GM21825 (cell line): ENCODE data around the gene UBA6.
"Not testable (repeated sequence)": the region's sequence is repeated elsewhere in the genome, so short reads cannot be mapped to it uniquely, and the experiment has no call there.

ENCODE experiments used
- ATAC-seq: cut with Tn5 transposase; IDR thresholded peaks from one replicate; pipeline ENCODE4 v1.9.1; 2021; ENCODE audit warnings: mild to moderate bottlenecking, moderate library complexity; ENCODE audit not compliant: unreplicated experiment

The UBA6 gene

DNA sequence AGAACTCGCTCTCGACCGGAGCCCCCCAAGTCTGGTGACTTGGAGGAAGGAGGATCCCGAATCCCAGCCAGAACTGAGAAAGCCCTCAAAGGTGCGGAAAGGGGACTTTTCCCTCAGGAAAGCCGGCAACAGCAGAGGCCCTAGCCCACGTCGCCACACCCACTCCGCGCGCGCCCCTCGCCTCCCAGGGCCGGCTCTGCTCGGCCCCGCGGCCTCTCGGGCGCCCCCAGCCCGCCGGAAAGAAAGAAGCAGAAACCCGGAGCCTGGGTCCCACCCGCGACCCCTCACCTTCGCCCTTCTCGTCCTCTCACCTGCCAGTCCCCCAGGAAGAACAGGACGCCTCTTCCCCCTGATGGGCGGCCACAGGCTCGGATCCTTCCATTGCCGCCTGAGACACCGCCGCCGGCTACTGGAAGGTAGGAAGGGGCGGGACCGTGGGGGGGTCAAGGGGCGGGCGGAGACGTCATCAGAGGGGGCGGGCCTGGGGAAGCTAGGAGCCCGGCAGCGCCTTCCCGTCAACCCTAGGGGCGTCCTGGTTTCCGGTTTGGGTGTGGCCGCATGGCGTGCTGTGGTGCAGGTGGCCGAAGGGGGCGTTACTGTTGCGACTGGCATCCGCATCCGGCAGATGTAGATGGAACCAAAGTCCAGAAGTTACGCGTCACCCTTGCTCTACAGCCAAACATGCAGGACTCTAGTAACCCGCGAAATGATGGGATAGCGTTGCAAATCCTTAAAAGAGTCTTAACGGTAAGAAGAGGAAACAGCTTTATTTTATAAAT is at the start of gene UBA6:
Gene UBA6 (minus strand): TSS at position 418 of the 779 bp plus-strand sequence. CDS start 36 bp downstream, at position 382.
- peak; percentile 98 for ATAC-seq

DNA sequence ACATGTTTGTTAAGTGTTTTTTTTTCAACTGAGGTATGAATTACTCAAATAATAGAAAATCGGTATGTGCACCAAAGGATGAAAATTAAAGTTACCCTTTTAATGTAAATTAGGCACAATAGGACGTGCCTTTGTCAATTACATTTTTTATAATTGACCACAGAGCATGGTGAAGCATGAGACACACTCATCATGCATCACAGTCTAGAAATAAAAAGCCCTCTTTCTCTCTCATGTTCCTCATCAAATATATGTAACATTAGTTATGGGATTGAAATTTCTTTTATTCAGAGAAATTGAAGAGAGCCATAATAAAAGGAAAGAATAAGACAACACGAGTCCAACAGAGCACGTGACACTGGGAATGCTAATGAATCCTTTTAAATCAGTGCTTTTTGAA is 49.7 kb upstream of the UBA6 start:
- ATAC-seq = no peak

GRCh38 chr4:67749286-67749685 is 48.3 kb upstream of the UBA6 start:
- ATAC-seq = no peak

DNA sequence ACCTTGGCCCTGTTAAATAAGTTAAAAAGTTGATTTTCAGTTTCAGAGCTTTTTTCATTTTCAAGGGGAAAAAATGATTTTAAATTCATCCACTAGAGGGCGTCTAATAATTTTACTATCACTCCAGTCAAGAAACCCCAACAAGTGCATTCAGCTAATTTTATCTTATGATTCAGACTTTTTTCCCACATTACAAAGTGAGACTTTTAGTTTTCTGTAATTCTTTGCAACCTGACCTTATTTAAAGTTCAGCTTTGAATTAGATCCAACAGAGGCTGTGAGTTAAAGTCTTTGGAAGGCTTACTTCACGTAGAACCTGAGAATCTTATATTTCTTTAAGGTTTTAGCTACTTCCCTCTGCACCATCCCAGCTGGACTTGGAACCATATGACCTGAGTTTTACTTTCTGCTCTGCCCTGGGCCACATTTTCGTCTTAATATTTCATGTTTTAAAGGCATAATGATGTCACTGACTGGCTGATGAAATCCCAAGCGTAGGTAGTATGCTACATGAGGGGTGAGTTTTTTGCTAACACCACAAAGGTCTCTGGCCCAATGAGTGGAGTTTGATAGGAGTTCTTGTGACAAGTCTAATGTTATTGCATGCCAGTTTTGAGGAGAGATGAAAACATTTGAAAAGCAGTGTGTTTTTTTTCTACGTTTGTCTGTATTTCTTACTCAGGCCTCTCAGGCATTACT is 46.0 kb upstream of the UBA6 start:
- ATAC-seq = no peak

- ATAC-seq = no peak
Measured at GRCh38 chr4:67744561-67745283, 43.8 kb upstream of the UBA6 start.

DNA sequence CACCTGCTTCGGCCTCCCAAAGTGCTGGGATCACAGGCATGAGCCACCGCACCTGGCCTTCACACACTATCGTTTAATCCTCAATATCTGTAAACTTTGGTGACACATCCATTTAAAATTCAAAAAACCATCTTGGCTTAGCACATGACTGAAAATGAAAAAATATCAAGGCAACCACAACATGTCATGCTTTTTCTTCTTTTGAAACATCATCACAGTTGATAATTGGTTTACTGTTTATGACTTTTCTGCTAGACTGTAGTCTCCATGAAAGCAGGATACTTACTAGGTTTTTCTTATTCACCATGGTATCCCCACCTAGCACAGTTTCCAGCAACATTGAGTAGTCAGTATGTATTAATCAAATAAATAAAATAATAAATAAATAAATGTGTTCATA is 42.2 kb upstream of the UBA6 start:
- ATAC-seq = no peak

- no peak for ATAC-seq
Measured at GRCh38 chr4:67736262-67736661, 35.3 kb upstream of the UBA6 start.

DNA sequence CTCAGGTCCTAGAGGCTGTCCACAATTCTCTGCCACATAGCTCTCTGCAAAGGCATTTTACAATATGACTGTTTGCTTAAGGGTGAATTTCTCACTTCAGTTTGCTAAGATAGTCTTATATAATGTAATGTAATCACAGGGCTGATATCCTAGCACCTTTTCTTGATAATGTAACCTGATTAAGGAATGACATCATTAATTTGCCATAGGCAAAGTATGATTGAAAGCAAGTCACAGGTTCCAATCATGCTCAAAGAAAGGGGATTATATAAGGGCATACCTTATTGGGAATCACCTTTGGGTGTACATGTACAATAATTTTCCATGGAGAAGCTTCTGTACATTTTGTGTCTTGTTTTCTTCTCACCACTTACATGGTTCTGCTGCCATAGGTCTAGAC is 34.4 kb upstream of the UBA6 start:
- no peak for ATAC-seq

GRCh38 chr4:67730511-67730910 is 29.6 kb upstream of the UBA6 start:
- ATAC-seq = not testable (repeated sequence)

DNA sequence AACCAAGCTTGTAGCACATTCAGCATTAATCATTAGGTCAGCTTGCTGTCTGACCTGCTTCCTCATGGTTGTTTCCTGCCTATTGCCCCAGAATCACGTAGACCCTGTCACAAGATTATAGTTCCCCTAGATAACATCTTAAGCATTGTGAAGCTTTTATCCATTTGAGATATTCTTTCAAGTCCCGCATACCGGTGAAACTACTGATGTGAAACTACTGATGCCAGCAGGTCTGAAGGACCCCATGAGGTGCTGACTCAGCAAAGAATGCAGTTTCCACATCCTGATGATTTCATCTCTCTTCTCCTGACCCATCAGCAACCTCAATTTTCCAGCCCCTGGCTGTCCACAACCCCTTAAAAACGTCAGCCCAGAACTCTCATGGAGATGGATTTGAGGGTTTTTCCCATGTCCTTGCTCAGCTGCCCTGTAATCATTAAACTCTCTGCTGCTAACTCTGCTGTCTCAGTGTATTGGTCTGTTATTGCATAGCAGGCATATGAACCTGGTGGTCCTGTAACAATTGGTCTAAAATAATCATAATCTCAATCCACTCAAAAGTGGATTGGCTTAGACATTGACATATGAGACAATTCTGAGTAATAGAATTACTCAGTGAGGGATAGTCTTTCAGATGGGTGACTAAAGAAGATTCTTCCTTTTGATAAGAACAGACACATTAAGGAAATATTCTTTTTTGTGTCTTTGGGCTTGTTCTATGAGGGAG is 26.3 kb upstream of the UBA6 start:
- ATAC-seq = no peak

- ATAC-seq = no peak
Measured at GRCh38 chr4:67725981-67726380, 25.0 kb upstream of the UBA6 start.

DNA sequence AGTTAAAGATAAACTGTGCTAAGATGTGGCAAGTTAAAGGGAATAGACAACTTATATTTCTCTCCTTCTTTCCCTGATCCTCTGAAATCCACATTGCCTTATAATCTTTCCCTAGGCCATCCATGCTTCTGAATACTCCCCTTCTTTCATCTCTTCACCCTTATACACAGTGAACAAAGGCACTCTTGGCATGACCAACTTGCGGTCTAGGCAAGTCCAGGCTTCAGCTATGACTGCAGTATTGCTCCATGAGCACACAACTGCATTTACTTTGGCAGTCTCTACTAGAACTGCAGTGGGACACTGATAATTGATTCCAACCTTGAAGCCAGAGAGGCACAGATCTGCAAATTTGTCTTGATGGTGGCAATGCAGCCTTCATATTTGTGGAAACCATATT is 24.2 kb upstream of the UBA6 start:
- no peak for ATAC-seq

- no peak for ATAC-seq
Measured at GRCh38 chr4:67723949-67724348, 23.0 kb upstream of the UBA6 start.

DNA sequence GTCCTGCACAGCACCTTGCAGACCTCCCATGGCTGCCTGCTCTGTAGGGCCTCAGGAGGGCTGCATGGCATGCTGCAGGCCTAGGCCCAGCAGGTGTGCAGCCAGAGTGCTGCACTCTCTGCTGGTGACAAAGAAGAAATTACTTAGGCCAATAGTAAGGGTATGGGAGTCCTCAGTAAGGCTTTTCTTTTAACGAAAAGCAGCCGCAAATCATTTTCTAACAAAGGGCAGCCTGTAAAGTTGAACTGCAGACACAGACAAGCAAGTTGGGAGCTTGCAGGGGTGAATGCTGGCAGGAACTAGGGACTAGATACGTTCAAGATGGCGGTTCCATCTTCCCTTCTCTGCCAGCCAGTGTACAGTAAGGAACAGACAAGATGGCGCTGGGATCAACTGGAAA is 22.4 kb upstream of the UBA6 start:
- ATAC-seq = no peak

GRCh38 chr4:67721770-67722597 is 21.0 kb upstream of the UBA6 start:
- ATAC-seq = no peak

GRCh38 chr4:67721315-67721769 is 20.4 kb upstream of the UBA6 start:
- ATAC-seq = no peak

DNA sequence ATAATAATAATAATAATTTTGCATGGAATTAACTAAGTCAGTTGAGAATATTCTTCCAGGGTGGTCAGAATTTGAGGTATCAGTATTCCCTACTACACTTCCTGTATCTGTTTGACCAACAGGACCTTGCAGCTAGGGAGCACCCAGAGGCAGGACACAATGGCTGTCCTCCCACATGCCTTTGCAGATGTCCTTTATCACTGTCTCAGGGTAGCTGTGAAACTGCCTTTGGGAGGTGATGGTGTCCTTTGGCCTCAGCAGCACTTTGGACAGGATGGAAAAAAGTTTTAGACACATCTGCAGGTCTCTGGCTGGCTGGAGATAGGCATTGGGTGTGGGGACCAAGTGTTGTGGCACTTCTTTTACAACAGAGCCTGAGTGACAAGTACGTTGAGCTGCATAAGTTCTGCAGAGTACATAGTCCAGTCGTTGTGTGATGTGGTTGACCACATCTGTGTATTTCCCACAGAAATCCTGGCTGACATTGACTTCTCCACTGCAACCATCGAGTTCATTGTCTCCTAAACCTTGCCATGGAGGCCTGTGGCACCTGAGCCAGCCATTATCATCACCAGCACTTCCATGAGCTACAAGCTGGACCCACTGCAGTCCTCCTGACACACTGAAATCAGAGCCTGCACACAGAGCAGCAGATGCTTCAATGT is 19.1 kb upstream of the UBA6 start:
- ATAC-seq = no peak

GRCh38 chr4:67718848-67719247 is 17.9 kb upstream of the UBA6 start:
- ATAC-seq = no peak

DNA sequence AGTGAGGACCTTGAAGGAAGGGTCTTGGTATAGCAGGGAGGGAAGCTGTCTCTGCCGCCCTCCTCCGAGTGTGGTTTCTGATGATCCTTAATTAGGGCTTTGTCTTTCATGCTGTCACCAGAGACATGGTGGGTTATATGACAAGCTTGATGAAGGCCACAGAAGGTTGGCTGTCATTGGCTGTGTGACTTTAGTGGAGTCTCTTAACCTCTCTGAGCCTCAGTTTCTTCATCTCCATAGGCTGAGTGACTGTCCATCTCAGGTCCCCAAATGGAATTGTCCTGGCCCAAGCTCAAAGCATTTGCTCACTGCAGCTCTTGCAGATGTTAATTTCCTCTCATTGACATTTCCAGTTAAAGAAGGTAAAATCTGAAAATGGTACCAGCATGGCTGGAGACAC is 16.6 kb upstream of the UBA6 start:
- no peak for ATAC-seq

DNA sequence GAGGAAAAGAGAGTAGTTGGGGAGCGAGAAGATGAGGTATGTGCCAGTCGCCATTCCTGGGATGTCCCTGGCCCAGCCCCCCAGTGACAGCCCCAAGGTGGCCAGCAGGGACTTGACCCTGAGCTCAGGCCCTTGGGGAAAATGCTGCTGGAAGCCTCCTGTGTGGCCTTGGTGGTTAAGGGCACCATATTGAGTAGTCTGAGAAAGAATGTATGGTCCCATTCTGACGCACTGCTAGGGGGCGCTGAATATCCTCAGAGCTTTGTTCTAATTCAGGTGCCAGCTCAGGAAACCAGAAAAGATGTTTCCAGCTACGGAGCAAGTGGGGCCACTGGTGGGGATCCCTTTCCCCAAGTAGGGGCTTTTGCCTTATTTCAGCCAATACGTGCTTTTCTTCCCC is 14.0 kb upstream of the UBA6 start:
- no peak for ATAC-seq
